ENCODE results near the gene KLHL22. TPM values are rescaled to one million over a fixed set of nuclear protein-coding genes. Genes with fewer than 3 reads are reported as not detected.
"Not testable (repeated sequence)": the region's sequence is repeated elsewhere in the genome, so short reads cannot be mapped to it uniquely, and the experiment has no call there.

KLHL22 gene
- total RNA-seq, 4 donors from 2014 or later = 19.9 to 35.5 (median 27.3) TPM

GRCh38 chr22:20453222-20453621, 42.4 kb downstream of the KLHL22 start:
- Histone ChIP-seq H3K27ac (replicated peaks in 1 of 4) (no peak overlapping the region), H3K27me3 (no peaks in the 10 kb centered on the region), H3K36me3 (peaks cover 0 to 71% (median 19%) of the 10 kb centered on the region in 4 donors), H3K9me3 (no peaks in the 10 kb centered on the region), H3K4me3 (no peak overlapping the region), H3K4me1 (peaks cover 0 to 7% (median 3%) of the 10 kb centered on the region in 4 donors)
- TF ChIP-seq EP300 (IDR thresholded peaks at IDR 0.05) (no peak), POLR2A (IDR thresholded peaks at IDR 0.05; ENCODE audit: low read depth) (no peak), CTCF (IDR thresholded peaks at IDR 0.05) (no peak), POLR2AphosphoS5 (IDR thresholded peaks at IDR 0.05) (no peak)
- DNase-seq (ENCODE audit: extremely low spot score) = no peak
- WGBS = 95% methylated on average over 3 of the region's 3 CpGs
- intact Hi-C loops (cut with DNase I) = no loop called here

GRCh38 chr22:20451920-20452319, 43.7 kb downstream of the KLHL22 start:
- no peak for DNase-seq (ENCODE audit: extremely low spot score)
- Histone ChIP-seq H3K27ac (replicated peaks in 1 of 4) (no peak overlapping the region), H3K9me3 (no peaks in the 10 kb centered on the region), H3K36me3 (peaks cover 0 to 60% (median 9%) of the 10 kb centered on the region in 4 donors), H3K4me1 (peaks cover 0 to 7% (median 3%) of the 10 kb centered on the region in 4 donors), H3K4me3 (no peak overlapping the region), H3K27me3 (no peaks in the 10 kb centered on the region)
- intact Hi-C loops (cut with DNase I) = no loop called here
- no peak for TF ChIP-seq CTCF (IDR thresholded peaks at IDR 0.05)
- no peak for TF ChIP-seq POLR2A (IDR thresholded peaks at IDR 0.05; ENCODE audit: low read depth)
- no peak for TF ChIP-seq POLR2AphosphoS5 (IDR thresholded peaks at IDR 0.05)
- no peak for TF ChIP-seq EP300 (IDR thresholded peaks at IDR 0.05)
- WGBS = 64% methylated on average over 2 of the region's 2 CpGs

GRCh38 chr22:20451129-20451778, 44.3 kb downstream of the KLHL22 start:
- DNase-seq (ENCODE audit: extremely low spot score); H3K27ac ChIP-seq (replicated peaks in 1 of 4); H3K4me3 ChIP-seq; H3K27me3 ChIP-seq; H3K4me1 ChIP-seq; intact Hi-C loops (cut with DNase I); H3K9me3 ChIP-seq: not testable (repeated sequence)
- peaks cover 1 to 58% (median 8%) of the 10 kb centered on the region in 4 donors for H3K36me3 ChIP-seq
- whole genome bisulfite sequencing = 96% methylated on average over 9 of the region's 15 CpGs

GRCh38 chr22:20450551-20450906, 45.1 kb downstream of the KLHL22 start:
- TF ChIP-seq CTCF (IDR thresholded peaks at IDR 0.05) (no peak), POLR2AphosphoS5 (IDR thresholded peaks at IDR 0.05) (no peak), POLR2A (IDR thresholded peaks at IDR 0.05; ENCODE audit: low read depth) (no peak), EP300 (IDR thresholded peaks at IDR 0.05) (no peak)
- no peaks in the 10 kb centered on the region for H3K9me3 ChIP-seq
- no peak overlapping the region for H3K4me3 ChIP-seq
- DNase-seq (ENCODE audit: extremely low spot score) = no peak
- H3K36me3 ChIP-seq = peaks cover 8 to 65% (median 16%) of the 10 kb centered on the region in 4 donors
- H3K4me1 ChIP-seq = no peaks in the 10 kb centered on the region
- intact Hi-C loops (cut with DNase I) = no loop called here
- H3K27ac ChIP-seq (replicated peaks in 1 of 4) = no peak overlapping the region
- H3K27me3 ChIP-seq = no peaks in the 10 kb centered on the region
- WGBS = 100% methylated on average over 1 of the region's 1 CpG

GRCh38 chr22:20449819-20450550, 45.6 kb downstream of the KLHL22 start:
- intact Hi-C loops (cut with DNase I) = no loop called here
- no peak for DNase-seq (ENCODE audit: extremely low spot score)
- Histone ChIP-seq H3K36me3 (peaks cover 13 to 69% (median 21%) of the 10 kb centered on the region in 4 donors), H3K27ac (replicated peaks in 1 of 4) (no peak overlapping the region), H3K9me3 (no peaks in the 10 kb centered on the region), H3K27me3 (no peaks in the 10 kb centered on the region), H3K4me1 (no peaks in the 10 kb centered on the region), H3K4me3 (no peak overlapping the region)
- WGBS = 92% methylated on average over 19 of the region's 19 CpGs
- TF ChIP-seq POLR2AphosphoS5 (IDR thresholded peaks at IDR 0.05) (no peak), POLR2A (IDR thresholded peaks at IDR 0.05; ENCODE audit: low read depth) (no peak), CTCF (IDR thresholded peaks at IDR 0.05) (no peak), EP300 (IDR thresholded peaks at IDR 0.05) (no peak)

Measured in esophagus muscularis mucosa (tissue), 4 donors.